GM12878 (cell line): ENCODE results near the gene CNTLN. TPM values are rescaled to one million over a fixed set of nuclear protein-coding genes. Genes with fewer than 3 reads are reported as not detected.

ENCODE experiments used
- ATAC-seq: fragments of 200-7000 bp; cut with Tn5 transposase; 3 replicates; pipeline ENCODE4 v1.9.1; 2020; ENCODE audit warnings: mild to moderate bottlenecking, moderate library complexity
- BruUV-seq: library from RNA; stranded (reverse); fragments of 400-500 nt; replicated peaks from 2 replicates; lab custom pipeline; 2021; lab: Mats Ljungman, UMichigan
- CTCF ChIA-PET: fragments of 300-600 bp; sonication (Branson Sonifier 250); formaldehyde crosslinking; extraction: SDS; loops from one replicate; lab custom pipeline; 2021; ENCODE audit warnings: inconsistent platforms; lab: Yijun Ruan, JAX
- POLR2A ChIA-PET: fragments of 350-600 bp; formaldehyde crosslinking; extraction: SDS; loops from one replicate; lab custom pipeline; 2021; ENCODE audit warnings: inconsistent platforms; lab: Charles Lee
- RAD21 ChIA-PET: fragments of 300-600 bp; sonication (Branson Sonifier 250); formaldehyde crosslinking; loops from one replicate; lab custom pipeline; 2023; ENCODE audit warnings: antibody characterized with exemption; ENCODE audit not compliant: unreplicated experiment; lab: Charles Lee
- SMC1A ChIA-PET: fragments of 300-600 bp; sonication (Branson Sonifier 250); formaldehyde crosslinking; loops from one replicate; lab custom pipeline; 2023; ENCODE audit not compliant: unreplicated experiment, uncharacterized antibody; lab: Charles Lee
- DNase-seq: peaks from one replicate; pipeline ENCODE4 v3.0.0-alpha.2; 2011; ENCODE audit warnings: low read depth, low spot score
- FAIRE-seq: peaks from 3 replicates; lab custom pipeline; 2011; peaks lifted over from hg19 to GRCh38; lab: Jason Lieb, UNC
- H2AFZ ChIP-seq: 2 replicates; pipeline ENCODE4 v1.6.0; 2011; ENCODE audit warnings: low read depth, low read length, control low read depth; ENCODE audit not compliant: control insufficient read depth
- H3K27ac ChIP-seq: 2 replicates; pipeline ENCODE4 v1.5.1; 2011; ENCODE audit warnings: control low read depth; ENCODE audit not compliant: control insufficient read depth, insufficient read depth
- H3K27me3 ChIP-seq, 2 experiments: replicated peaks in 1 of 2; 2 replicates each; pipeline versions ENCODE4 v1.6.0 to v1.6.1; 2011; ENCODE audit warnings: low read length in 1 of 2; ENCODE audit not compliant: control insufficient read depth in 2 of 2, insufficient read depth in 2 of 2
- H3K36me3 ChIP-seq, 2 experiments: 2 replicates each; pipeline ENCODE4 v1.5.1; 2011; ENCODE audit warnings: low read length in 1 of 2; ENCODE audit not compliant: control insufficient read depth in 2 of 2, insufficient read depth in 2 of 2
- H3K4me1 ChIP-seq: 2 replicates; pipeline ENCODE4 v1.6.1; 2011; ENCODE audit warnings: mild to moderate bottlenecking, low read length, moderate library complexity, mixed read lengths; ENCODE audit not compliant: control insufficient read depth, insufficient read depth
- H3K4me2 ChIP-seq: 2 replicates; pipeline ENCODE4 v1.6.0; 2011; ENCODE audit warnings: control low read depth; ENCODE audit not compliant: control insufficient read depth, insufficient read depth
- H3K4me3 ChIP-seq: fragments of 200-600 bp; sonication (generic); 2 replicates; pipeline ENCODE4 v1.5.1; 2016
- H3K79me2 ChIP-seq: 2 replicates; pipeline ENCODE4 v1.6.0; 2011; ENCODE audit warnings: low read length; ENCODE audit not compliant: control insufficient read depth, insufficient read depth
- H3K9ac ChIP-seq: 2 replicates; pipeline ENCODE4 v1.8.0; 2011; ENCODE audit warnings: low read length, control low read depth, mixed read lengths; ENCODE audit not compliant: control insufficient read depth, insufficient read depth
- H3K9me3 ChIP-seq: replicated peaks from 3 replicates; pipeline ENCODE4 v1.5.1; 2011; ENCODE audit warnings: mild to moderate bottlenecking, low read length; ENCODE audit not compliant: control insufficient read depth, insufficient read depth
- H4K20me1 ChIP-seq: 2 replicates; pipeline ENCODE4 v1.6.0; 2011; ENCODE audit not compliant: control insufficient read depth, insufficient read depth
- CBX3 ChIP-seq: fragments of 200-600 bp; sonication (generic); IDR thresholded peaks from 2 replicates; pipeline ENCODE4 v1.6.1; 2016; ENCODE audit warnings: low read depth, borderline replicate concordance
- CHD4 ChIP-seq: fragments of 200-600 bp; sonication (generic); IDR thresholded peaks from 2 replicates; pipeline ENCODE4 v1.6.1; 2016; ENCODE audit warnings: mild to moderate bottlenecking
- CREM ChIP-seq: IDR thresholded peaks from 2 replicates; pipeline ENCODE4 v1.6.1; 2014; ENCODE audit warnings: antibody characterized with exemption, low read depth
- DPF2 ChIP-seq: fragments of 450-650 bp; IDR thresholded peaks from 2 replicates; pipeline ENCODE4 v1.6.1; 2017; ENCODE audit warnings: mild to moderate bottlenecking
- GABPA ChIP-seq: IDR thresholded peaks from 2 replicates; pipeline ENCODE4 v1.6.1; 2014; ENCODE audit warnings: antibody characterized with exemption, low read depth, mild to moderate bottlenecking, inconsistent platforms
- MEF2B ChIP-seq: fragments of 450-650 bp; IDR thresholded peaks from 2 replicates; pipeline ENCODE4 v1.6.1; 2018; ENCODE audit warnings: mild to moderate bottlenecking, moderate library complexity; ENCODE audit not compliant: partially characterized antibody, poor library complexity, severe bottlenecking
- NFIC ChIP-seq: IDR thresholded peaks from 2 replicates; pipeline ENCODE4 v1.6.1; 2012; ENCODE audit warnings: low read depth, mild to moderate bottlenecking, inconsistent platforms, low read length, moderate library complexity
- NR2C2 ChIP-seq: IDR thresholded peaks from 2 replicates; pipeline ENCODE4 v1.6.1; 2011; ENCODE audit warnings: borderline replicate concordance, low read depth; ENCODE audit not compliant: control insufficient read depth, insufficient read length
- RB1 ChIP-seq: fragments of 450-650 bp; formaldehyde crosslinking; IDR thresholded peaks from 2 replicates; pipeline ENCODE4 v1.6.1; 2017; ENCODE audit warnings: mild to moderate bottlenecking, borderline replicate concordance
- RUNX3 ChIP-seq: IDR thresholded peaks from 2 replicates; pipeline ENCODE4 v1.6.1; 2012; ENCODE audit warnings: low read length, inconsistent platforms
- SPI1 ChIP-seq: IDR thresholded peaks from 2 replicates; pipeline ENCODE4 v1.6.1; 2011; ENCODE audit warnings: low read depth, mild to moderate bottlenecking, low read length, moderate library complexity, borderline replicate concordance; ENCODE audit not compliant: insufficient read depth
- SREBF1 ChIP-seq: IDR thresholded peaks from 2 replicates; pipeline ENCODE4 v1.6.1; 2012; ENCODE audit warnings: mild to moderate bottlenecking, low read length
- SRF ChIP-seq, 2 experiments: IDR thresholded peaks; 2 replicates each; pipeline ENCODE4 v1.6.1; 2011; ENCODE audit warnings: low read depth in 2 of 2, low read length in 2 of 2, mild to moderate bottlenecking in 1 of 2, moderate library complexity in 1 of 2
- ZNF622 ChIP-seq: fragments of 450-650 bp; IDR thresholded peaks from 2 replicates; pipeline ENCODE4 v1.6.1; 2017; ENCODE audit warnings: mild to moderate bottlenecking, inconsistent platforms
- WGBS: methylation state at CpG from one replicate; pipeline ENCODE4 v1.1.6; 2016; ENCODE audit warnings: low lambda C conversion rate; ENCODE audit not compliant: insufficient replicate concordance, insufficient coverage; ENCODE audit errors: missing lambda C conversion rate; 5-methylcytosine and 5-hydroxymethylcytosine counted together
- in situ Hi-C: fragments of 300-500 bp; cut with MboI; formaldehyde crosslinking; loops from 9 replicates; pipeline ENCODE4 v1.14.3; 2018; ENCODE audit warnings: mixed read lengths
- intact Hi-C: fragments of 100-400 bp; cut with micrococcal nuclease; formaldehyde crosslinking; loops from one replicate; pipeline ENCODE4 v1.14.2; 2022; ENCODE audit not compliant: unreplicated experiment
- polyA plus RNA-seq, 11 experiments: library from polyadenylated mRNA; depleted of rRNA in 4 of 11; unstranded in 6 of 11; stranded (reverse) in 5 of 11; fragments of >200 nt; fragmentation: Nextera tagmentation in 4 of 11; fragmentation: Illumina TruSeq in 1 of 11; extraction: Ambion mirVana in 4 of 11; extraction: Trizol in 1 of 11; gene quantifications; 1 replicate in 1 of 11; 2 replicates in 10 of 11; pipeline versions ENCODE4 v1.2.1 to v1.2.3, GENCODE V29; 2011 to 2016; ENCODE audit warnings: inconsistent platforms in 2 of 11, missing spikeins in 2 of 11, low read depth in 1 of 11
- total RNA-seq, 4 experiments: library from RNA; depleted of rRNA in 3 of 4; stranded (reverse); fragments of >200 nt in 3 of 4; fragmentation: Illumina TruSeq in 1 of 4; extraction: Trizol in 1 of 4; gene quantifications; 2 replicates each; pipeline versions ENCODE4 v1.2.1 to v1.2.3, GENCODE V29; 2013 to 2021
- TF ChIP-seq, protein P1 (sequence below): fragments of 450-650 bp; conservative IDR thresholded peaks from 2 replicates; pipeline ENCODE4 v1.6.1; 2017; ENCODE audit warnings: mild to moderate bottlenecking, moderate library complexity
- TF ChIP-seq, protein P2 (sequence below): fragments of 150-350 bp; IDR thresholded peaks from 2 replicates; pipeline ENCODE4 v1.6.1; 2014; ENCODE audit warnings: mild to moderate bottlenecking, low read depth, low read length
- TF ChIP-seq, protein P3 (sequence below): IDR thresholded peaks from 2 replicates; pipeline ENCODE4 v1.6.1; 2011; ENCODE audit warnings: mild to moderate bottlenecking, low read depth, low read length, moderate library complexity; ENCODE audit not compliant: insufficient replicate concordance
- TF ChIP-seq, protein P4 (sequence below): fragments of 450-650 bp; IDR thresholded peaks from 2 replicates; pipeline ENCODE4 v1.6.1; 2016; ENCODE audit warnings: mild to moderate bottlenecking
- TF ChIP-seq, protein P5 (sequence below): IDR thresholded peaks from 2 replicates; pipeline ENCODE4 v1.6.1; 2011; ENCODE audit warnings: low read depth, low read length, improper control_type of control experiment, borderline replicate concordance

The CNTLN gene
- total and polyA plus RNA-seq, 10 of the 15 experiments (the other 5 are each of a cell fraction or from before 2014, with no cell fraction given): 0.01 to 7.0 (median 0.03) TPM; not detected in 4

DNA sequence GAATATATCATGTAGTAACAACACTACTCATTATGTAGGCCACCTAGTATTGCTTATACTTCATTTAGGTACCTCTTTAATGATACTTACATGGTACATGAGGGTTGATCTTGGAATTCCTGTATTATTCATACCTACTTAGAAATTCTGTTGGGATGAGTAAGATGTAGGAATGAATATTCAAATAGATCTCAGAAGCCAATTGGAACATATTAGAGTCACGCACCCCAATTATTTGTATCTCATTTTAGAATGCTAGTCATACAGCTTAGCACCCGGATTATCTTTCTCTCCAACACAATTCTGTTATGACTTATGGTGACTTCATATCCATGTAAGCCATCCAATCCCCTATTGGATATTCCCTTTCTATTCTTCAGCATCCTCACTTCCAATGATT, 337.3 kb downstream of the CNTLN start:
- H3K36me3 ChIP-seq: no peaks in the 10 kb centered on the region
- H3K79me2 ChIP-seq: no peaks in the 10 kb centered on the region
- POLR2A ChIA-PET: no interaction called here
- no peak overlapping the region for H3K4me3 ChIP-seq
- DNase-seq: no peak
- TF ChIP-seq CBX3 (no peak), SPI1 (no peak), DPF2 (no peak), NFIC (no peak), ZNF622 (no peak), RB1 (no peak), MEF2B (no peak), NR2C2 (no peak), SRF (IDR thresholded peaks at IDR 0.05; ENCODE audit: low read depth in 2 of 2, low read length in 2 of 2) (no peak), SREBF1 (no peak), GABPA (no peak), CREM (no peak), CHD4 (no peak), RUNX3 (no peak)
- TF ChIP-seq, protein P1, sequence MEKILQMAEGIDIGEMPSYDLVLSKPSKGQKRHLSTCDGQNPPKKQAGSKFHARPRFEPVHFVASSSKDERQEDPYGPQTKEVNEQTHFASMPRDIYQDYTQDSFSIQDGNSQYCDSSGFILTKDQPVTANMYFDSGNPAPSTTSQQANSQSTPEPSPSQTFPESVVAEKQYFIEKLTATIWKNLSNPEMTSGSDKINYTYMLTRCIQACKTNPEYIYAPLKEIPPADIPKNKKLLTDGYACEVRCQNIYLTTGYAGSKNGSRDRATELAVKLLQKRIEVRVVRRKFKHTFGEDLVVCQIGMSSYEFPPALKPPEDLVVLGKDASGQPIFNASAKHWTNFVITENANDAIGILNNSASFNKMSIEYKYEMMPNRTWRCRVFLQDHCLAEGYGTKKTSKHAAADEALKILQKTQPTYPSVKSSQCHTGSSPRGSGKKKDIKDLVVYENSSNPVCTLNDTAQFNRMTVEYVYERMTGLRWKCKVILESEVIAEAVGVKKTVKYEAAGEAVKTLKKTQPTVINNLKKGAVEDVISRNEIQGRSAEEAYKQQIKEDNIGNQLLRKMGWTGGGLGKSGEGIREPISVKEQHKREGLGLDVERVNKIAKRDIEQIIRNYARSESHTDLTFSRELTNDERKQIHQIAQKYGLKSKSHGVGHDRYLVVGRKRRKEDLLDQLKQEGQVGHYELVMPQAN: no peak
- TF ChIP-seq, protein P2, sequence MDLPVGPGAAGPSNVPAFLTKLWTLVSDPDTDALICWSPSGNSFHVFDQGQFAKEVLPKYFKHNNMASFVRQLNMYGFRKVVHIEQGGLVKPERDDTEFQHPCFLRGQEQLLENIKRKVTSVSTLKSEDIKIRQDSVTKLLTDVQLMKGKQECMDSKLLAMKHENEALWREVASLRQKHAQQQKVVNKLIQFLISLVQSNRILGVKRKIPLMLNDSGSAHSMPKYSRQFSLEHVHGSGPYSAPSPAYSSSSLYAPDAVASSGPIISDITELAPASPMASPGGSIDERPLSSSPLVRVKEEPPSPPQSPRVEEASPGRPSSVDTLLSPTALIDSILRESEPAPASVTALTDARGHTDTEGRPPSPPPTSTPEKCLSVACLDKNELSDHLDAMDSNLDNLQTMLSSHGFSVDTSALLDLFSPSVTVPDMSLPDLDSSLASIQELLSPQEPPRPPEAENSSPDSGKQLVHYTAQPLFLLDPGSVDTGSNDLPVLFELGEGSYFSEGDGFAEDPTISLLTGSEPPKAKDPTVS: no peak
- TF ChIP-seq, protein P3, sequence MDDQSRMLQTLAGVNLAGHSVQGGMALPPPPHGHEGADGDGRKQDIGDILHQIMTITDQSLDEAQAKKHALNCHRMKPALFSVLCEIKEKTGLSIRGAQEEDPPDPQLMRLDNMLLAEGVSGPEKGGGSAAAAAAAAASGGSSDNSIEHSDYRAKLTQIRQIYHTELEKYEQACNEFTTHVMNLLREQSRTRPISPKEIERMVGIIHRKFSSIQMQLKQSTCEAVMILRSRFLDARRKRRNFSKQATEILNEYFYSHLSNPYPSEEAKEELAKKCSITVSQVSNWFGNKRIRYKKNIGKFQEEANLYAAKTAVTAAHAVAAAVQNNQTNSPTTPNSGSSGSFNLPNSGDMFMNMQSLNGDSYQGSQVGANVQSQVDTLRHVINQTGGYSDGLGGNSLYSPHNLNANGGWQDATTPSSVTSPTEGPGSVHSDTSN: no peak
- TF ChIP-seq, protein P4, sequence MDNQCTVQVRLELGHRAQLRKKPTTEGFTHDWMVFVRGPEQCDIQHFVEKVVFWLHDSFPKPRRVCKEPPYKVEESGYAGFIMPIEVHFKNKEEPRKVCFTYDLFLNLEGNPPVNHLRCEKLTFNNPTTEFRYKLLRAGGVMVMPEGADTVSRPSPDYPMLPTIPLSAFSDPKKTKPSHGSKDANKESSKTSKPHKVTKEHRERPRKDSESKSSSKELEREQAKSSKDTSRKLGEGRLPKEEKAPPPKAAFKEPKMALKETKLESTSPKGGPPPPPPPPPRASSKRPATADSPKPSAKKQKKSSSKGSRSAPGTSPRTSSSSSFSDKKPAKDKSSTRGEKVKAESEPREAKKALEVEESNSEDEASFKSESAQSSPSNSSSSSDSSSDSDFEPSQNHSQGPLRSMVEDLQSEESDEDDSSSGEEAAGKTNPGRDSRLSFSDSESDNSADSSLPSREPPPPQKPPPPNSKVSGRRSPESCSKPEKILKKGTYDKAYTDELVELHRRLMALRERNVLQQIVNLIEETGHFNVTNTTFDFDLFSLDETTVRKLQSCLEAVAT: no peak
- TF ChIP-seq, protein P5, sequence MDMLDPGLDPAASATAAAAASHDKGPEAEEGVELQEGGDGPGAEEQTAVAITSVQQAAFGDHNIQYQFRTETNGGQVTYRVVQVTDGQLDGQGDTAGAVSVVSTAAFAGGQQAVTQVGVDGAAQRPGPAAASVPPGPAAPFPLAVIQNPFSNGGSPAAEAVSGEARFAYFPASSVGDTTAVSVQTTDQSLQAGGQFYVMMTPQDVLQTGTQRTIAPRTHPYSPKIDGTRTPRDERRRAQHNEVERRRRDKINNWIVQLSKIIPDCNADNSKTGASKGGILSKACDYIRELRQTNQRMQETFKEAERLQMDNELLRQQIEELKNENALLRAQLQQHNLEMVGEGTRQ: no peak
- H3K4me1 ChIP-seq: no peaks in the 10 kb centered on the region
- ATAC-seq: no peak
- BruUV-seq: no TSS peak
- H3K27ac ChIP-seq: no peak overlapping the region
- FAIRE-seq: no peak
- WGBS: 26% methylated on average over 2 of the region's 2 CpGs
- no peak overlapping the region for H3K4me2 ChIP-seq
- in situ Hi-C loops: no loop called here
- H3K9ac ChIP-seq: no peak overlapping the region
- H2AFZ ChIP-seq: no peak overlapping the region
- no peaks in the 10 kb centered on the region for H4K20me1 ChIP-seq
- H3K27me3 ChIP-seq: no peaks in the 10 kb centered on the region
- CTCF ChIA-PET: interaction anchor here (1.5 to 2.3 kb wide), 2 partner anchors 9 to 355 kb away, joined by 5 to 8 read pairs; no protein-coding TSS in a partner anchor
- SMC1A ChIA-PET: interaction anchor here (1.4 kb wide), 1 partner anchor 9 kb away, joined by 4 read pairs; no protein-coding TSS in a partner anchor
- intact Hi-C loops: no loop called here
- RAD21 ChIA-PET: interaction anchor here (1.3 kb wide), 1 partner anchor 9 kb away, joined by 3 read pairs; no protein-coding TSS in a partner anchor
- no peaks in the 10 kb centered on the region for H3K9me3 ChIP-seq
